Neural progenitor cell (in vitro differentiated cells): ENCODE results near the gene USP10. TPM values are rescaled to one million over a fixed set of nuclear protein-coding genes. Genes with fewer than 3 reads are reported as not detected.

ENCODE experiments used
- DNase-seq: peaks from one replicate; pipeline ENCODE4 v3.0.0-alpha.2; 2016; ENCODE audit warnings: low spot score
- H2AFZ ChIP-seq: fragments of 200-600 bp; sonication (generic); replicated peaks from 2 replicates; pipeline ENCODE4 v1.6.1; 2016; ENCODE audit warnings: antibody characterized with exemption
- H3F3A ChIP-seq: fragments of 200-600 bp; sonication (generic); 2 replicates; pipeline ENCODE4 v1.6.1; 2016; ENCODE audit warnings: antibody characterized with exemption, low read depth
- H3K27ac ChIP-seq: fragments of 200-600 bp; sonication (generic); 2 replicates; pipeline ENCODE4 v1.5.1; 2016; ENCODE audit warnings: mild to moderate bottlenecking
- H3K27me3 ChIP-seq: fragments of 200-600 bp; sonication (generic); 2 replicates; pipeline ENCODE4 v1.6.1; 2016; ENCODE audit warnings: mild to moderate bottlenecking, moderate library complexity
- H3K36me3 ChIP-seq: fragments of 200-600 bp; sonication (generic); 2 replicates; pipeline ENCODE4 v1.5.1; 2016
- H3K4me1 ChIP-seq: fragments of 200-600 bp; sonication (generic); 2 replicates; pipeline ENCODE4 v1.6.1; 2016; ENCODE audit warnings: mixed run types
- H3K4me2 ChIP-seq: fragments of 200-600 bp; sonication (generic); 2 replicates; pipeline ENCODE4 v1.6.1; 2016
- H3K4me3 ChIP-seq: fragments of 200-600 bp; sonication (generic); 2 replicates; pipeline ENCODE4 v1.5.1; 2016
- H3K79me2 ChIP-seq: fragments of 200-600 bp; sonication (generic); 2 replicates; pipeline ENCODE4 v1.6.1; 2016; ENCODE audit warnings: low read depth
- H3K9ac ChIP-seq: fragments of 200-600 bp; sonication (generic); 2 replicates; pipeline ENCODE4 v1.6.1; 2016
- H3K9me3 ChIP-seq: fragments of 200-600 bp; sonication (generic); 2 replicates; pipeline ENCODE4 v1.5.1; 2016; ENCODE audit warnings: low read depth
- H4K20me1 ChIP-seq: fragments of 200-600 bp; sonication (generic); 2 replicates; pipeline ENCODE4 v1.6.1; 2016; ENCODE audit warnings: low read depth
- H3K27ac Mint-ChIP-seq: 3 replicates; pipeline ENCODE4 v1.8.0; 2021; ENCODE audit warnings: mixed read lengths
- H3K27me3 Mint-ChIP-seq: 2 replicates; pipeline ENCODE4 v1.8.0; 2022; ENCODE audit warnings: low read depth, mild to moderate bottlenecking, inconsistent platforms, moderate library complexity, mixed read lengths; ENCODE audit not compliant: insufficient read depth
- H3K36me3 Mint-ChIP-seq: 3 replicates; pipeline ENCODE4 v1.8.0; 2021; ENCODE audit warnings: mixed read lengths
- H3K4me1 Mint-ChIP-seq: 3 replicates; pipeline ENCODE4 v1.8.0; 2021; ENCODE audit warnings: mixed read lengths
- H3K4me3 Mint-ChIP-seq: 3 replicates; pipeline ENCODE4 v1.8.0; 2021; ENCODE audit warnings: mild to moderate bottlenecking, moderate library complexity, mixed read lengths
- H3K9me3 Mint-ChIP-seq: 3 replicates; pipeline ENCODE4 v1.8.0; 2020; ENCODE audit warnings: mixed read lengths
- EZH2 ChIP-seq: fragments of 200-600 bp; sonication (generic); IDR thresholded peaks from 2 replicates; pipeline ENCODE4 v1.6.1; 2017; ENCODE audit warnings: antibody characterized with exemption, mild to moderate bottlenecking, moderate library complexity
- EZH2phosphoT487 ChIP-seq: fragments of 200-600 bp; sonication (generic); IDR thresholded peaks from 2 replicates; pipeline ENCODE4 v1.6.1; 2017; ENCODE audit warnings: antibody characterized with exemption
- total RNA-seq: library from RNA; depleted of rRNA; stranded (reverse); fragments of >200 nt; gene quantifications from 2 replicates; pipeline ENCODE4 v1.2.3, GENCODE V29; 2015; ENCODE audit warnings: low replicate concordance
- TF ChIP-seq, protein P1 (sequence below): fragments of 200-600 bp; sonication (generic); IDR thresholded peaks from 2 replicates; pipeline ENCODE4 v1.5.1; 2017; ENCODE audit warnings: antibody characterized with exemption, mild to moderate bottlenecking

USP10 gene
- total RNA-seq, 1 donor from 2014 or later, result 130 TPM

DNA sequence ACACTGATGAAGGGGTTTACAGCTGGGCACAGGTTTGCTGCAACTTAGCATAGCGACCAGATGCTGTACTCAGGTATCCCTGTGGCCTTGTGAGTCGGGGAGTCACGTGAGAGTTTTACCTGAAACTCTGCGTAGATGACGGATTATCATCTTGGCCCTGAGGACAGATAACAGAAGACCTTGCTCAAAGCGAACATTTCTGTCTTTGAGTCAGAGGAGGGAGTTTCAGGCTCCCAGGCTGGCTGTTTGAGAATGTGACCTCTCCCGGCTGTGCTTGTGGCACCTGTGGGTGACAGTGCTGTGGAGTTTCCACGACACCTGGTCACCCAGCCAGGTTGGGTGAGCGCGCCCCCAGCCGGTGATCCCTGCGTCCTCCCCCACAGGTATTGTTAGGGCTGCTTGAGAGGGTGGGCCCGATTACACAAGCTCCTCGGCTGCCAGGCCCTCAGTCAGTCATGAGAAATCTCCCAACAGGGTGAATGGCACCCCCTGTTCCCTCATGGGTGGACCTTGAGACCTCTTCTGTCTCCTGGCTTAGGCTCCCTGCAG, 75.5 kb downstream of the USP10 start:
- no peaks in the 10 kb centered on the region for H3K9me3 ChIP-seq
- Mint-ChIP-seq H3K27me3 (peaks cover 2% of the 10 kb centered on the region), H3K27ac (no peak overlapping the region), H3K9me3 (no peaks in the 10 kb centered on the region), H3K4me1 (no peaks in the 10 kb centered on the region), H3K36me3 (peaks cover 42% of the 10 kb centered on the region), H3K4me3 (no peak overlapping the region)
- no peaks in the 10 kb centered on the region for H3K79me2 ChIP-seq
- peaks cover 4% of the 10 kb centered on the region for H4K20me1 ChIP-seq
- DNase-seq, result no peak
- H3K36me3 ChIP-seq, result peaks cover 5% of the 10 kb centered on the region
- H3K27me3 ChIP-seq, result no peaks in the 10 kb centered on the region
- H3K9ac ChIP-seq, result no peak overlapping the region
- no peaks in the 10 kb centered on the region for H3K4me1 ChIP-seq
- no peak overlapping the region for H2AFZ ChIP-seq
- H3K27ac ChIP-seq, result no peak overlapping the region
- TF ChIP-seq EZH2 (no peak), EZH2phosphoT487 (no peak)
- TF ChIP-seq, protein P1, sequence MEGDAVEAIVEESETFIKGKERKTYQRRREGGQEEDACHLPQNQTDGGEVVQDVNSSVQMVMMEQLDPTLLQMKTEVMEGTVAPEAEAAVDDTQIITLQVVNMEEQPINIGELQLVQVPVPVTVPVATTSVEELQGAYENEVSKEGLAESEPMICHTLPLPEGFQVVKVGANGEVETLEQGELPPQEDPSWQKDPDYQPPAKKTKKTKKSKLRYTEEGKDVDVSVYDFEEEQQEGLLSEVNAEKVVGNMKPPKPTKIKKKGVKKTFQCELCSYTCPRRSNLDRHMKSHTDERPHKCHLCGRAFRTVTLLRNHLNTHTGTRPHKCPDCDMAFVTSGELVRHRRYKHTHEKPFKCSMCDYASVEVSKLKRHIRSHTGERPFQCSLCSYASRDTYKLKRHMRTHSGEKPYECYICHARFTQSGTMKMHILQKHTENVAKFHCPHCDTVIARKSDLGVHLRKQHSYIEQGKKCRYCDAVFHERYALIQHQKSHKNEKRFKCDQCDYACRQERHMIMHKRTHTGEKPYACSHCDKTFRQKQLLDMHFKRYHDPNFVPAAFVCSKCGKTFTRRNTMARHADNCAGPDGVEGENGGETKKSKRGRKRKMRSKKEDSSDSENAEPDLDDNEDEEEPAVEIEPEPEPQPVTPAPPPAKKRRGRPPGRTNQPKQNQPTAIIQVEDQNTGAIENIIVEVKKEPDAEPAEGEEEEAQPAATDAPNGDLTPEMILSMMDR, result no peak
- no peak overlapping the region for H3K4me2 ChIP-seq
- H3F3A ChIP-seq, result peaks cover 4% of the 10 kb centered on the region
- no peak overlapping the region for H3K4me3 ChIP-seq

DNA sequence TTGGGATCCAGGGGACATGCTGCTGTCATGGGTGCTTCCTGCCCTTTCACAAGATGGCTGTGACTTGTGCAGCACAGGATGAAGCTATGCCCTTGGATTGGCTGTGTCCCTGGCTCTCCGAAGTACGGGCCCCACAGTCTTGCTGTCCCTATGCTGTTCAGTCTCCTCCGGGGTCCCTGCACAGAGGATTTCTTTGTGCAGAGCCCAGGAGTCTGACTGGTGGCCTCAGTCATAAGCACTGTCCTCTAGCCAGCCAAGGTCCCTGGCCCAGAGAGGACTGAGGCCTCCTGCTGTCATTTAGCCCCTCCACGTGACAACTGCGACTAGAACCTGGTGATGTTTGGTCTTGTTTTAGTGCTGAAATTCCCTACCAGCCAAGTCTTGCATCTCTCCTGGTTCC, 77.6 kb downstream of the USP10 start:
- no peaks in the 10 kb centered on the region for H3K9me3 Mint-ChIP-seq
- Histone ChIP-seq H3K4me2 (no peak overlapping the region), H3K79me2 (no peaks in the 10 kb centered on the region), H3K4me3 (no peak overlapping the region), H3K27me3 (no peaks in the 10 kb centered on the region), H3K36me3 (peaks cover 5% of the 10 kb centered on the region), H3K4me1 (no peaks in the 10 kb centered on the region), H3F3A (peaks cover 8% of the 10 kb centered on the region), H3K27ac (no peak overlapping the region), H2AFZ (no peak overlapping the region), H4K20me1 (peaks cover 4% of the 10 kb centered on the region), H3K9ac (no peak overlapping the region), H3K9me3 (no peaks in the 10 kb centered on the region)
- no peak overlapping the region for H3K27ac Mint-ChIP-seq
- H3K27me3 Mint-ChIP-seq, result peaks cover 2% of the 10 kb centered on the region
- TF ChIP-seq EZH2phosphoT487, result no peak
- TF ChIP-seq EZH2, result no peak
- TF ChIP-seq, protein P1, result no peak
- H3K4me1 Mint-ChIP-seq, result no peaks in the 10 kb centered on the region
- no peak for DNase-seq
- peaks cover 44% of the 10 kb centered on the region for H3K36me3 Mint-ChIP-seq
- H3K4me3 Mint-ChIP-seq, result no peak overlapping the region

DNA sequence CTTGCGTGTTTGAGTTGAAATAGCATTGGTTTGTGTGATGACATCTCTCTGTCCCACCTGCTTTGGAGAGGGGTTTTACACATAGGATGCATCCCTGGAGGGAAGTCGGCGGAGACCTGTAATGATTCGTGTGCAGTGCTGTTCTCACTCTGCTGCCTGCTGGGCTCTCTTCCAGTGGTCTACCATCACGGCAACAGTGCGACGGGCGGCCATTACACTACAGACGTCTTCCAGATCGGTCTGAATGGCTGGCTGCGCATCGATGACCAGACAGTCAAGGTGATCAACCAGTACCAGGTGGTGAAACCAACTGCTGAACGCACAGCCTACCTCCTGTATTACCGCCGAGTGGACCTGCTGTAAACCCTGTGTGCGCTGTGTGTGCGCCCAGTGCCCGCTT, 78.9 kb downstream of the USP10 start:
- H3K4me1 Mint-ChIP-seq, result no peaks in the 10 kb centered on the region
- Histone ChIP-seq H3K79me2 (no peaks in the 10 kb centered on the region), H3K9me3 (no peaks in the 10 kb centered on the region), H4K20me1 (peaks cover 4% of the 10 kb centered on the region), H3F3A (peaks cover 8% of the 10 kb centered on the region), H3K4me2 (no peak overlapping the region), H3K27me3 (no peaks in the 10 kb centered on the region), H3K9ac (no peak overlapping the region), H3K4me1 (no peaks in the 10 kb centered on the region), H3K27ac (no peak overlapping the region), H3K36me3 (peaks cover 5% of the 10 kb centered on the region), H2AFZ (no peak overlapping the region), H3K4me3 (no peak overlapping the region)
- H3K9me3 Mint-ChIP-seq, result no peaks in the 10 kb centered on the region
- DNase-seq, result no peak
- no peak for TF ChIP-seq EZH2
- TF ChIP-seq, protein P1, result no peak
- TF ChIP-seq EZH2phosphoT487, result no peak
- H3K27me3 Mint-ChIP-seq, result peaks cover 2% of the 10 kb centered on the region
- peaks cover 37% of the 10 kb centered on the region for H3K36me3 Mint-ChIP-seq
- no peak overlapping the region for H3K4me3 Mint-ChIP-seq
- H3K27ac Mint-ChIP-seq, result no peak overlapping the region
